A549 (cell line): ENCODE measurements around the gene ARHGAP9.

Source experiments
- HOXA7 ChIP-seq: fragments of 250-450 bp; sonication (Bioruptor Pico); IDR thresholded peaks from 2 replicates; pipeline ENCODE4 v1.5.0; 2020; ENCODE audit warnings: mild to moderate bottlenecking, moderate library complexity
- PHF8 ChIP-seq: fragments of 200-600 bp; sonication (generic); IDR thresholded peaks from 2 replicates; pipeline ENCODE4 v1.6.1; 2016; ENCODE audit warnings: low read depth, mild to moderate bottlenecking, antibody characterized with exemption, moderate library complexity, borderline replicate concordance
- POLR2A ChIP-seq: IDR thresholded peaks from 2 replicates; pipeline ENCODE4 v1.6.1; 2012; ENCODE audit warnings: mild to moderate bottlenecking, low read length
- RAD21 ChIP-seq, 2 experiments: fragments of >200 bp in 1 of 2; sonication (Bioruptor Twin) in 1 of 2; formaldehyde crosslinking in 1 of 2; IDR thresholded peaks in 1 of 2; conservative IDR thresholded peaks in 1 of 2; 2 replicates in 1 of 2; 3 replicates in 1 of 2; pipeline ENCODE4 v1.6.1; 2012 to 2018; ENCODE audit warnings: inconsistent platforms in 1 of 2
- RFX5 ChIP-seq: fragments of 450-650 bp; IDR thresholded peaks from 2 replicates; pipeline ENCODE4 v1.7.1; 2014; ENCODE audit warnings: antibody characterized with exemption, mild to moderate bottlenecking, moderate library complexity
- SREBF2 ChIP-seq: fragments of 450-650 bp; IDR thresholded peaks from 2 replicates; pipeline ENCODE4 v1.6.1; 2014; ENCODE audit warnings: mild to moderate bottlenecking, moderate library complexity
- ZNF302 ChIP-seq: fragments of 250-450 bp; sonication (Bioruptor Pico); IDR thresholded peaks from 2 replicates; pipeline ENCODE4 v1.9.0; 2021; ENCODE audit warnings: inconsistent platforms, mild to moderate bottlenecking, moderate library complexity
- TF ChIP-seq, protein P1 (sequence below): fragments of >200 bp; sonication (Bioruptor Twin); formaldehyde crosslinking; IDR thresholded peaks from 3 replicates; pipeline ENCODE4 v1.5.1; 2016
- TF ChIP-seq, protein P2 (sequence below): IDR thresholded peaks from 2 replicates; pipeline ENCODE4 v1.6.1; 2012

DNA sequence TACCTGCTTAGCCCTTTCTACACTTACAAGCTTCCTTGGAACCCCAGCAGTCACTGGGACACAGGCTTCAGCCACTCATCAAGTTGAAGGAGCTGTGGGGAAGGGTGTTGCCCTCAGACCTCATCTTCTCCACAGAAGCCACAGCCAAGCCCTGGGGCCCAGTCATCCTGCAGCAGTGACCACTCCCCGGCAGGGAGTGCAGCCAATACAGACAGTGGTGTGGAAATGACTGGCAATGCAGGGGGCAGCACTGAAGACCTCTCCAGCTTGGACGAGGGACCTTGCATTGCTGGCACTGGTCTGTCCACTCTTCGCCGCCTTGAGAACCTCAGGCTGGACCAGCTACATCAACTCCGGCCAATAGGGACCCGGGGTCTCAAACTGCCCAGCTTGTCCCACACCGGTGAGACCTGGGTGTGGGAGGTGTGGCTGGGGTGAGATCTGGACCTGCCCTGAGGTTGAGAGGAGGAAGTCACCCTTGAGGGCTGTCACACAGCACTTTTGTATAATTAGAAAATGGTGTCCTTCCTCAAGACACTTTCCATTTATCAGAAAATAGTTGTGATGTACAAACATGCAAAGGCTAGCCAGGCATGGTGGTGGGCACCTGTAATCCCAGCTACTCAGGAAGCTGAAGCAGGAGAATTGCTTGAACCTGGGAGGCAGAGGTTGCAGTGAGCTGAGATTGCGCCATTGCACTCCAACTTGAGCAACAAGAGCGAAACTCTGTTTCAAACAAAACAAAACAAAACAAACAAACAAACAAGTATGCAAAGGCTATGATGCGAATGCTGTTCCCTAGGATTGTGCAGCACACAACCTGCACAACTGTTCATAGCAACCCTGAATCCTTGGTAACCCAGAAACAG lies 10.1 kb downstream of the ARHGAP9 start:
- TF ChIP-seq POLR2A, result no peak
- no peak for TF ChIP-seq RFX5
- no peak for TF ChIP-seq PHF8
- TF ChIP-seq, protein P1, sequence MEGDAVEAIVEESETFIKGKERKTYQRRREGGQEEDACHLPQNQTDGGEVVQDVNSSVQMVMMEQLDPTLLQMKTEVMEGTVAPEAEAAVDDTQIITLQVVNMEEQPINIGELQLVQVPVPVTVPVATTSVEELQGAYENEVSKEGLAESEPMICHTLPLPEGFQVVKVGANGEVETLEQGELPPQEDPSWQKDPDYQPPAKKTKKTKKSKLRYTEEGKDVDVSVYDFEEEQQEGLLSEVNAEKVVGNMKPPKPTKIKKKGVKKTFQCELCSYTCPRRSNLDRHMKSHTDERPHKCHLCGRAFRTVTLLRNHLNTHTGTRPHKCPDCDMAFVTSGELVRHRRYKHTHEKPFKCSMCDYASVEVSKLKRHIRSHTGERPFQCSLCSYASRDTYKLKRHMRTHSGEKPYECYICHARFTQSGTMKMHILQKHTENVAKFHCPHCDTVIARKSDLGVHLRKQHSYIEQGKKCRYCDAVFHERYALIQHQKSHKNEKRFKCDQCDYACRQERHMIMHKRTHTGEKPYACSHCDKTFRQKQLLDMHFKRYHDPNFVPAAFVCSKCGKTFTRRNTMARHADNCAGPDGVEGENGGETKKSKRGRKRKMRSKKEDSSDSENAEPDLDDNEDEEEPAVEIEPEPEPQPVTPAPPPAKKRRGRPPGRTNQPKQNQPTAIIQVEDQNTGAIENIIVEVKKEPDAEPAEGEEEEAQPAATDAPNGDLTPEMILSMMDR, result no peak
- no peak for TF ChIP-seq RAD21 (conservative IDR thresholded peaks at IDR 0.05 in 1 of 2, IDR thresholded peaks at IDR 0.05 in 1 of 2)
- no peak for TF ChIP-seq ZNF302 (CRISPR knock-in tag)
- TF ChIP-seq HOXA7 (CRISPR knock-in tag), result no peak
- TF ChIP-seq, protein P2, sequence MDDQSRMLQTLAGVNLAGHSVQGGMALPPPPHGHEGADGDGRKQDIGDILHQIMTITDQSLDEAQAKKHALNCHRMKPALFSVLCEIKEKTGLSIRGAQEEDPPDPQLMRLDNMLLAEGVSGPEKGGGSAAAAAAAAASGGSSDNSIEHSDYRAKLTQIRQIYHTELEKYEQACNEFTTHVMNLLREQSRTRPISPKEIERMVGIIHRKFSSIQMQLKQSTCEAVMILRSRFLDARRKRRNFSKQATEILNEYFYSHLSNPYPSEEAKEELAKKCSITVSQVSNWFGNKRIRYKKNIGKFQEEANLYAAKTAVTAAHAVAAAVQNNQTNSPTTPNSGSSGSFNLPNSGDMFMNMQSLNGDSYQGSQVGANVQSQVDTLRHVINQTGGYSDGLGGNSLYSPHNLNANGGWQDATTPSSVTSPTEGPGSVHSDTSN, result no peak
- TF ChIP-seq SREBF2, result no peak
